MM.1S (cell line): ENCODE data around the gene COL6A1.

Source experiments
- DNase-seq: peaks from one replicate; pipeline ENCODE4 v3.0.0-alpha.2; 2015
- H2AFZ ChIP-seq: fragments of 300-600 bp; sonication (generic); 2 replicates; pipeline ENCODE4 v1.6.0; 2016; ENCODE audit warnings: antibody characterized with exemption, low read length
- H3F3A ChIP-seq: fragments of 300-600 bp; sonication (generic); 2 replicates; pipeline ENCODE4 v1.6.1; 2016; ENCODE audit warnings: mild to moderate bottlenecking, antibody characterized with exemption, low read length, moderate library complexity, mixed read lengths; ENCODE audit not compliant: insufficient read depth
- H3K27ac ChIP-seq: fragments of 300-600 bp; sonication (generic); 2 replicates; pipeline ENCODE4 v1.5.1; 2016; ENCODE audit warnings: mild to moderate bottlenecking, low read length
- H3K27me3 ChIP-seq: fragments of 300-600 bp; sonication (generic); replicated peaks from 2 replicates; pipeline ENCODE4 v1.6.0; 2016; ENCODE audit warnings: low read length; ENCODE audit not compliant: insufficient read depth
- H3K36me3 ChIP-seq: fragments of 300-600 bp; sonication (generic); replicated peaks from 2 replicates; pipeline ENCODE4 v1.6.1; 2016; ENCODE audit warnings: mild to moderate bottlenecking, low read length, mixed read lengths; ENCODE audit not compliant: insufficient read depth
- H3K4me1 ChIP-seq: fragments of 300-600 bp; sonication (generic); 2 replicates; pipeline ENCODE4 v1.6.1; 2016; ENCODE audit warnings: low read length, mixed read lengths
- H3K4me2 ChIP-seq: fragments of 300-600 bp; sonication (generic); 2 replicates; pipeline ENCODE4 v1.6.0; 2016; ENCODE audit warnings: low read depth, low read length
- H3K4me3 ChIP-seq: fragments of 300-600 bp; sonication (generic); 2 replicates; pipeline ENCODE4 v1.5.1; 2016; ENCODE audit warnings: low read length, mixed read lengths
- H3K79me2 ChIP-seq: fragments of 300-600 bp; sonication (generic); 2 replicates; pipeline ENCODE4 v1.6.1; 2016; ENCODE audit warnings: mixed run types, low read length, mixed read lengths
- H3K9ac ChIP-seq: fragments of 300-600 bp; sonication (generic); 2 replicates; pipeline ENCODE4 v1.6.1; 2016; ENCODE audit warnings: low read length, mixed read lengths
- H3K9me2 ChIP-seq: fragments of 300-600 bp; sonication (generic); replicated peaks from 2 replicates; pipeline ENCODE4 v1.6.1; 2016; ENCODE audit warnings: mild to moderate bottlenecking, low read length, mixed read lengths; ENCODE audit not compliant: insufficient read depth
- H3K9me3 ChIP-seq: fragments of 300-600 bp; sonication (generic); replicated peaks from 2 replicates; pipeline ENCODE4 v1.6.1; 2016; ENCODE audit warnings: mild to moderate bottlenecking, low read length, mixed read lengths; ENCODE audit not compliant: insufficient read depth
- H4K20me1 ChIP-seq: fragments of 300-600 bp; sonication (generic); 2 replicates; pipeline ENCODE4 v1.6.1; 2016; ENCODE audit warnings: mild to moderate bottlenecking, low read length, moderate library complexity, mixed read lengths; ENCODE audit not compliant: insufficient read depth
- EZH2 ChIP-seq: fragments of 300-600 bp; sonication (generic); optimal IDR thresholded peaks from 2 replicates; pipeline ENCODE3; 2017; ENCODE audit warnings: low read depth, mild to moderate bottlenecking, antibody characterized with exemption, low read length, mixed read lengths
- EZH2phosphoT487 ChIP-seq: fragments of 300-600 bp; sonication (generic); IDR thresholded peaks from 2 replicates; pipeline ENCODE4 v1.6.1; 2018; ENCODE audit warnings: antibody characterized with exemption, low read length
- TF ChIP-seq, protein P1 (sequence below): fragments of 300-600 bp; sonication (generic); IDR thresholded peaks from 2 replicates; pipeline ENCODE4 v1.5.1; 2016; ENCODE audit warnings: antibody characterized with exemption, low read length, mixed read lengths

COL6A1 gene

DNA sequence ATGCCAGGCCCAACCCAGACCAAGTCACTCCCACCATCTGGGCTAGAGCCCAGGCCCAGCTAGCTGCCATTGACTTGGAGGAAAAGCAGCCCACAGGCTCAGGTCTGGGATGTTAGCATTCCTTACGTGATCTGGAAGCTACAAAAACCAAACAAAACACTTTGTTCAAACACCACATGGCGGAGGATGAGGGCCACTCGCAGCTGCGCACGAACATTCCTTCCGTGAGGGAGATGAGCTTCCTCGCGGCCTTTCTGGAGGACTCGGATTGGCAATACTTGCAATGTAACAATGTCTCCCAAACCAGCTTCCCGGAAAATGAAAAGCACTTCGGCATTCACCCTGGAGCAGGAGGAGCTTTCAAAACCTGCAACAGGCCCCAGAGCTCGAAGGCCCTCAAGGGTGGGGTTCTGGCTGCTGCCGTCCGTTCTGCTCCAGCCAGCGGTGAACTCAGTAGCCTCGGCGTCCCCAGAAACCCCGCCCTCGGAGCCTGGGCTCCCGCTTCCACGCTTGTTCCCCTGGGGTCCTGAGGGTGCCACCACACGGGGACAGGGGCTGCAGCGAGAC lies 40.5 kb downstream of the COL6A1 start:
- no peaks in the 10 kb centered on the region for H3F3A ChIP-seq
- H3K4me1 ChIP-seq, result no peaks in the 10 kb centered on the region
- H3K9me2 ChIP-seq, result no peaks in the 10 kb centered on the region
- no peak overlapping the region for H3K9ac ChIP-seq
- no peaks in the 10 kb centered on the region for H3K9me3 ChIP-seq
- TF ChIP-seq EZH2 (no peak), EZH2phosphoT487 (no peak)
- TF ChIP-seq, protein P1, sequence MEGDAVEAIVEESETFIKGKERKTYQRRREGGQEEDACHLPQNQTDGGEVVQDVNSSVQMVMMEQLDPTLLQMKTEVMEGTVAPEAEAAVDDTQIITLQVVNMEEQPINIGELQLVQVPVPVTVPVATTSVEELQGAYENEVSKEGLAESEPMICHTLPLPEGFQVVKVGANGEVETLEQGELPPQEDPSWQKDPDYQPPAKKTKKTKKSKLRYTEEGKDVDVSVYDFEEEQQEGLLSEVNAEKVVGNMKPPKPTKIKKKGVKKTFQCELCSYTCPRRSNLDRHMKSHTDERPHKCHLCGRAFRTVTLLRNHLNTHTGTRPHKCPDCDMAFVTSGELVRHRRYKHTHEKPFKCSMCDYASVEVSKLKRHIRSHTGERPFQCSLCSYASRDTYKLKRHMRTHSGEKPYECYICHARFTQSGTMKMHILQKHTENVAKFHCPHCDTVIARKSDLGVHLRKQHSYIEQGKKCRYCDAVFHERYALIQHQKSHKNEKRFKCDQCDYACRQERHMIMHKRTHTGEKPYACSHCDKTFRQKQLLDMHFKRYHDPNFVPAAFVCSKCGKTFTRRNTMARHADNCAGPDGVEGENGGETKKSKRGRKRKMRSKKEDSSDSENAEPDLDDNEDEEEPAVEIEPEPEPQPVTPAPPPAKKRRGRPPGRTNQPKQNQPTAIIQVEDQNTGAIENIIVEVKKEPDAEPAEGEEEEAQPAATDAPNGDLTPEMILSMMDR, result no peak
- H3K4me2 ChIP-seq, result peak overlapping the region; percentile 51
- H3K79me2 ChIP-seq, result no peaks in the 10 kb centered on the region
- no peak for DNase-seq
- H4K20me1 ChIP-seq, result no peaks in the 10 kb centered on the region
- peaks cover 93% of the 10 kb centered on the region for H3K27me3 ChIP-seq
- peak overlapping the region; percentile 54 for H2AFZ ChIP-seq
- H3K36me3 ChIP-seq, result no peaks in the 10 kb centered on the region
- H3K4me3 ChIP-seq, result peak overlapping the region; percentile 40; the same call in 1 of the 2 replicates
- H3K27ac ChIP-seq, result no peak overlapping the region

GRCh38 chr21:46022551-46023525 lies 41.3 kb downstream of the COL6A1 start:
- Histone ChIP-seq H3K9me2 (no peaks in the 10 kb centered on the region), H3K9me3 (no peaks in the 10 kb centered on the region), H4K20me1 (no peaks in the 10 kb centered on the region), H3K4me3 (peak overlapping the region; percentile 40; the same call in 1 of the 2 replicates), H3K4me1 (no peaks in the 10 kb centered on the region), H2AFZ (peak overlapping the region; percentile 54), H3K27me3 (peaks cover 95% of the 10 kb centered on the region), H3K4me2 (peak overlapping the region; percentile 51), H3K9ac (no peak overlapping the region), H3F3A (no peaks in the 10 kb centered on the region), H3K27ac (no peak overlapping the region), H3K36me3 (no peaks in the 10 kb centered on the region), H3K79me2 (no peaks in the 10 kb centered on the region)
- DNase-seq, result peak; percentile 36
- TF ChIP-seq EZH2phosphoT487, result no peak
- TF ChIP-seq, protein P1, result no peak; the same call in 1 of the 2 replicates
- no peak for TF ChIP-seq EZH2

DNA sequence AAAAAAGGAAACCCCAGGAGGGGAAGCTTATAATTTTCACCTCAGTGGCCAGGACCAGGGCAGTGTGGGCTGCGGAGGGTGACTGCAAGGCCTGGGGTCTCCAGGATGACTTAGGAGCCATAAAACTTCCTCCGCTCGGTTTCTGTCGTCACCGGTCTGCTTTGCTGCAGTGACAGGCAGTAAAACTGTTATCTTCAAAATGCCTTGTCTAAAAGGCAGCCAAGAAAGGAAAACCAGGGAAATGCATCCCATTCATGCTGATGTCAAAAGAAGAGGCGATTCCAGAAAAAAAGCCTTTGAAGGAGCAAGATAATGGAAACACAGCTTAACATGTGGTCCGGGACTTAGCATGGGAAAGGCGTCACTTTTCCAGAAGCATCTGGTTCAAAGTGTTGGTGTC lies 42.0 kb downstream of the COL6A1 start:
- no peak for TF ChIP-seq EZH2phosphoT487
- no peak for TF ChIP-seq EZH2
- TF ChIP-seq, protein P1, result no peak
- H3K4me2 ChIP-seq, result no peak overlapping the region

More for the DNA sequence above, 42.0 kb downstream of the COL6A1 start:
- no peak overlapping the region for H3K27ac ChIP-seq
- no peak overlapping the region for H3K4me3 ChIP-seq
- H3K9me2 ChIP-seq, result no peaks in the 10 kb centered on the region
- no peaks in the 10 kb centered on the region for H4K20me1 ChIP-seq
- no peaks in the 10 kb centered on the region for H3K9me3 ChIP-seq
- H3K9ac ChIP-seq, result no peak overlapping the region
- no peaks in the 10 kb centered on the region for H3K36me3 ChIP-seq
- no peaks in the 10 kb centered on the region for H3F3A ChIP-seq
- no peak overlapping the region for H2AFZ ChIP-seq
- no peaks in the 10 kb centered on the region for H3K4me1 ChIP-seq
- no peaks in the 10 kb centered on the region for H3K79me2 ChIP-seq
- H3K27me3 ChIP-seq, result peaks cover 95% of the 10 kb centered on the region
- no peak for DNase-seq
